SK-N-SH treated with all-trans-retinoic acid at 6 μM for 48 hours (cell line): ENCODE measurements around the gene TMEM201.

ENCODE experiments used
- ATAC-seq: fragments of 200-7000 bp; cut with Tn5 transposase; 3 replicates; pipeline ENCODE4 v1.9.1; 2020; ENCODE audit warnings: mild to moderate bottlenecking, moderate library complexity
- ARNTL ChIP-seq: fragments of 450-650 bp; formaldehyde crosslinking; IDR thresholded peaks from 2 replicates; pipeline ENCODE4 v1.5.0; 2020; ENCODE audit warnings: low read depth, mild to moderate bottlenecking, moderate library complexity, borderline replicate concordance
- BACH2 ChIP-seq: fragments of 250-450 bp; sonication (Bioruptor Pico); IDR thresholded peaks from 2 replicates; pipeline ENCODE4 v1.9.0; 2021; ENCODE audit warnings: mild to moderate bottlenecking, borderline replicate concordance
- CSDC2 ChIP-seq: fragments of 250-450 bp; sonication (Bioruptor Pico); IDR thresholded peaks from 2 replicates; pipeline ENCODE4 v1.5.0; 2020; ENCODE audit warnings: mild to moderate bottlenecking, moderate library complexity
- GLIS3 ChIP-seq: fragments of 250-450 bp; sonication (Bioruptor Pico); IDR thresholded peaks from 2 replicates; pipeline ENCODE4 v1.5.0; 2020; ENCODE audit warnings: mild to moderate bottlenecking, moderate library complexity
- ISL1 ChIP-seq: fragments of 250-450 bp; sonication (Bioruptor Pico); IDR thresholded peaks from 2 replicates; pipeline ENCODE4 v2.1.2; 2022; ENCODE audit warnings: mild to moderate bottlenecking, moderate library complexity
- OSR1 ChIP-seq: fragments of 250-450 bp; sonication (Bioruptor Pico); IDR thresholded peaks from 2 replicates; pipeline ENCODE4 v1.8.0; 2022; ENCODE audit warnings: moderate library complexity, mild to moderate bottlenecking, inconsistent platforms
- RARB ChIP-seq: fragments of 250-450 bp; sonication (Bioruptor Pico); IDR thresholded peaks from 2 replicates; pipeline ENCODE4 v1.8.0; 2021; ENCODE audit warnings: mild to moderate bottlenecking, moderate library complexity
- SNAI2 ChIP-seq: fragments of 250-450 bp; sonication (Bioruptor Pico); IDR thresholded peaks from 2 replicates; pipeline ENCODE4 v1.5.0; 2020; ENCODE audit warnings: mild to moderate bottlenecking, moderate library complexity
- TCF4 ChIP-seq: fragments of 250-450 bp; sonication (Bioruptor Pico); IDR thresholded peaks from 2 replicates; pipeline ENCODE4 v1.8.0; 2021; ENCODE audit warnings: mild to moderate bottlenecking, moderate library complexity, borderline replicate concordance
- TOX ChIP-seq: fragments of 250-450 bp; sonication (Bioruptor Pico); IDR thresholded peaks from 2 replicates; pipeline ENCODE4 v1.8.0; 2021; ENCODE audit warnings: mild to moderate bottlenecking, moderate library complexity, borderline replicate concordance
- ZC3H10 ChIP-seq: fragments of 250-450 bp; sonication (Bioruptor Pico); IDR thresholded peaks from 2 replicates; pipeline ENCODE4 v1.5.1; 2021; ENCODE audit warnings: mild to moderate bottlenecking, moderate library complexity
- ZFP3 ChIP-seq: fragments of 250-450 bp; sonication (Bioruptor Pico); IDR thresholded peaks from 2 replicates; pipeline ENCODE4 v1.5.0; 2020; ENCODE audit warnings: mild to moderate bottlenecking, moderate library complexity
- ZFP30 ChIP-seq: fragments of 450-650 bp; formaldehyde crosslinking; IDR thresholded peaks from 2 replicates; pipeline ENCODE4 v1.5.0; 2022; ENCODE audit warnings: mild to moderate bottlenecking, moderate library complexity
- ZNF565 ChIP-seq: fragments of 450-650 bp; formaldehyde crosslinking; conservative IDR thresholded peaks from 2 replicates; pipeline ENCODE4 v1.5.0; 2020; ENCODE audit warnings: low read depth, mild to moderate bottlenecking, moderate library complexity
- ZNF70 ChIP-seq: fragments of 450-650 bp; formaldehyde crosslinking; IDR thresholded peaks from 2 replicates; pipeline ENCODE4 v1.5.0; 2020; ENCODE audit warnings: mild to moderate bottlenecking, moderate library complexity
- ZNF8 ChIP-seq: fragments of 450-650 bp; formaldehyde crosslinking; IDR thresholded peaks from 2 replicates; pipeline ENCODE4 v1.5.0; 2020; ENCODE audit warnings: mild to moderate bottlenecking, moderate library complexity
- TF ChIP-seq, protein P1 (sequence below): fragments of 250-450 bp; sonication (Bioruptor Pico); IDR thresholded peaks from 2 replicates; pipeline ENCODE4 v1.5.1; 2021; ENCODE audit warnings: mild to moderate bottlenecking, moderate library complexity
- TF ChIP-seq, protein P2 (sequence below): fragments of 250-450 bp; sonication (Bioruptor Pico); IDR thresholded peaks from 2 replicates; pipeline ENCODE4 v1.8.0; 2020; ENCODE audit warnings: mild to moderate bottlenecking, moderate library complexity, borderline replicate concordance
- TF ChIP-seq, protein P3 (sequence below): fragments of 250-450 bp; sonication (Bioruptor Pico); IDR thresholded peaks from 2 replicates; pipeline ENCODE4 v1.8.0; 2021; ENCODE audit warnings: low read depth, mild to moderate bottlenecking, moderate library complexity, borderline replicate concordance
- TF ChIP-seq, protein P4 (sequence below): fragments of 250-450 bp; sonication (Bioruptor Pico); IDR thresholded peaks from 2 replicates; pipeline ENCODE4 v1.5.0; 2020; ENCODE audit warnings: mild to moderate bottlenecking, moderate library complexity
- TF ChIP-seq, protein P5 (sequence below): fragments of 250-450 bp; sonication (Bioruptor Pico); IDR thresholded peaks from 2 replicates; pipeline ENCODE4 v1.5.1; 2020; ENCODE audit warnings: low read depth, mild to moderate bottlenecking, moderate library complexity

Gene TMEM201

DNA sequence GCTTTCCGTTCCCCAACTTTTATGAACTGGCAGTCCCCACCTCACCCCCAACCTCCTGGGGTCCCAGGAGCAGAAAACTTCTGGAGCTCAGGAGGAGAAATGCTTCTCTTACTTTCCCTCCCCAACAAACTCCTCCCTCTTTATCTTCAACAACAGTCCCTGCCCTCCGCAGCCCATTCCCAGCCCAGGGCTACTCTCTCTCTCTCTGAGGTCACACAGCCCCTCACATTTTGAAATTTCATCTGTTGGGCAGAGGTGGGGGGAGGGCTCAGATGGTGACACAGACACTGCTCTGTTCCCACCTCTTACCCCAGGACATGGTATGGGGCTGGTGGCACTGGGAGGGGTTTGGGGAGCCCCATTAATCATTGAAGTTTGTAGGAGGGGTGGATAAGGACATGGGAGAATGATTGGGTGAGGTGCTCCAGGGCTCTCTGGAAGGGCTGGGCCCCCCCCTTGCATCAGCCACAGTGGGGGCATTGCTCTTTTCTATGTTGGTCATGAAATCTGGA is 68.9 kb downstream of the TMEM201 start:
- no peak for TF ChIP-seq TCF4 (CRISPR knock-in tag)
- TF ChIP-seq, protein P1, sequence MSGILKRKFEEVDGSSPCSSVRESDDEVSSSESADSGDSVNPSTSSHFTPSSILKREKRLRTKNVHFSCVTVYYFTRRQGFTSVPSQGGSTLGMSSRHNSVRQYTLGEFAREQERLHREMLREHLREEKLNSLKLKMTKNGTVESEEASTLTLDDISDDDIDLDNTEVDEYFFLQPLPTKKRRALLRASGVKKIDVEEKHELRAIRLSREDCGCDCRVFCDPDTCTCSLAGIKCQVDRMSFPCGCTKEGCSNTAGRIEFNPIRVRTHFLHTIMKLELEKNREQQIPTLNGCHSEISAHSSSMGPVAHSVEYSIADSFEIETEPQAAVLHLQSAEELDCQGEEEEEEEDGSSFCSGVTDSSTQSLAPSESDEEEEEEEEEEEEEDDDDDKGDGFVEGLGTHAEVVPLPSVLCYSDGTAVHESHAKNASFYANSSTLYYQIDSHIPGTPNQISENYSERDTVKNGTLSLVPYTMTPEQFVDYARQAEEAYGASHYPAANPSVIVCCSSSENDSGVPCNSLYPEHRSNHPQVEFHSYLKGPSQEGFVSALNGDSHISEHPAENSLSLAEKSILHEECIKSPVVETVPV (CRISPR knock-in tag) = no peak
- no peak for TF ChIP-seq GLIS3 (CRISPR knock-in tag)
- no peak for TF ChIP-seq ZFP30 (CRISPR knock-in tag)
- no peak for TF ChIP-seq BACH2 (CRISPR knock-in tag)
- TF ChIP-seq, protein P2, sequence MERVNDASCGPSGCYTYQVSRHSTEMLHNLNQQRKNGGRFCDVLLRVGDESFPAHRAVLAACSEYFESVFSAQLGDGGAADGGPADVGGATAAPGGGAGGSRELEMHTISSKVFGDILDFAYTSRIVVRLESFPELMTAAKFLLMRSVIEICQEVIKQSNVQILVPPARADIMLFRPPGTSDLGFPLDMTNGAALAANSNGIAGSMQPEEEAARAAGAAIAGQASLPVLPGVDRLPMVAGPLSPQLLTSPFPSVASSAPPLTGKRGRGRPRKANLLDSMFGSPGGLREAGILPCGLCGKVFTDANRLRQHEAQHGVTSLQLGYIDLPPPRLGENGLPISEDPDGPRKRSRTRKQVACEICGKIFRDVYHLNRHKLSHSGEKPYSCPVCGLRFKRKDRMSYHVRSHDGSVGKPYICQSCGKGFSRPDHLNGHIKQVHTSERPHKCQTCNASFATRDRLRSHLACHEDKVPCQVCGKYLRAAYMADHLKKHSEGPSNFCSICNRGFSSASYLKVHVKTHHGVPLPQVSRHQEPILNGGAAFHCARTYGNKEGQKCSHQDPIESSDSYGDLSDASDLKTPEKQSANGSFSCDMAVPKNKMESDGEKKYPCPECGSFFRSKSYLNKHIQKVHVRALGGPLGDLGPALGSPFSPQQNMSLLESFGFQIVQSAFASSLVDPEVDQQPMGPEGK = no peak
- no peak for TF ChIP-seq ZNF70 (CRISPR knock-in tag)
- no peak for TF ChIP-seq CSDC2 (CRISPR knock-in tag)
- TF ChIP-seq ZC3H10 = no peak
- TF ChIP-seq ZNF565 (CRISPR knock-in tag) = no peak
- TF ChIP-seq, protein P3, sequence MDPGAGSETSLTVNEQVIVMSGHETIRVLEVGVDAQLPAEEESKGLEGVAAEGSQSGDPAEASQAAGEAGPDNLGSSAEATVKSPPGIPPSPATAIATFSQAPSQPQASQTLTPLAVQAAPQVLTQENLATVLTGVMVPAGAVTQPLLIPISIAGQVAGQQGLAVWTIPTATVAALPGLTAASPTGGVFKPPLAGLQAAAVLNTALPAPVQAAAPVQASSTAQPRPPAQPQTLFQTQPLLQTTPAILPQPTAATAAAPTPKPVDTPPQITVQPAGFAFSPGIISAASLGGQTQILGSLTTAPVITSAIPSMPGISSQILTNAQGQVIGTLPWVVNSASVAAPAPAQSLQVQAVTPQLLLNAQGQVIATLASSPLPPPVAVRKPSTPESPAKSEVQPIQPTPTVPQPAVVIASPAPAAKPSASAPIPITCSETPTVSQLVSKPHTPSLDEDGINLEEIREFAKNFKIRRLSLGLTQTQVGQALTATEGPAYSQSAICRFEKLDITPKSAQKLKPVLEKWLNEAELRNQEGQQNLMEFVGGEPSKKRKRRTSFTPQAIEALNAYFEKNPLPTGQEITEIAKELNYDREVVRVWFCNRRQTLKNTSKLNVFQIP (CRISPR knock-in tag) = no peak
- TF ChIP-seq ISL1 = no peak
- no peak for ATAC-seq

DNA sequence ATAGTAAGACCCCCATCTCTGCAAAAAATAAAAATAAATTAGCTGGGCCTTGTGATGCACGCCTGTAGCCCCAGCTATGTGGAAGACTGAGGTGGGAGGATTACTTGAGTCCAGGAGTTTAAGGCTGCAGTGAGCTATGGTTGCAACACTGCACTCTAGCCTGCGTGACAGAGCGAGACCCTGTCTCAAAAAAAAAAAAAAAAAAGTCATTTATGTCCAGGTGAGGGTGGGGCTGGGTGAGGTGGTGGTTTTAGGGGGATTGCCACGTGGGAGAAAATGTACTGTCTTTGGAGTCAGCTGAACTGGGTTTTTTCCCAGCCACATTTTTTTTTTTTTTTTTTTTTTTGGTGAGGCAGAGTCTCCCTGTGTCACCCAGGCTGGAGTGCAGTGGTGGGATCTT is 69.5 kb downstream of the TMEM201 start:
- ATAC-seq = no peak
- no peak for TF ChIP-seq ARNTL (CRISPR knock-in tag)

DNA sequence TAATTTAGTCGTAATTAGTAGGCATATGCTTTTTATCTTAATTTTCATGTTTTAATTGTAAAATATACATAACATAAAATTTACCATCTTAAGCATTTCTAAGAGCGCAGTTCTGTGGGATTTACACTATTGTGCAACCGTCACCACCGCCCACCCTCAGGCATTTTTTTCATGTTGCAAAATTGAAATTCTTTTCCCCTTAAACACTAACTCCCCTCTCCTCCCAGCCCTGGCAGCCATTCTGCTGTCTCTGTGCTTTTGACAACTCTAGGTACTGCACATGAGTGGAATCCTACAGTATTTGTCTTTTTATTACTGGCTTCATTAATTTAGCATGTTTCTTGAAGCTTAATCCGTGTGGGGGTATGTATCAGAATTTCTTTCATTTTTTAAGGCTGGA is 70.6 kb downstream of the TMEM201 start:
- peak; percentile 22; the same call in 1 of the 3 replicates for ATAC-seq
- no peak for TF ChIP-seq GLIS3 (CRISPR knock-in tag)
- TF ChIP-seq RARB (CRISPR knock-in tag) = no peak
- TF ChIP-seq ZNF565 (CRISPR knock-in tag) = no peak
- TF ChIP-seq, protein P4, sequence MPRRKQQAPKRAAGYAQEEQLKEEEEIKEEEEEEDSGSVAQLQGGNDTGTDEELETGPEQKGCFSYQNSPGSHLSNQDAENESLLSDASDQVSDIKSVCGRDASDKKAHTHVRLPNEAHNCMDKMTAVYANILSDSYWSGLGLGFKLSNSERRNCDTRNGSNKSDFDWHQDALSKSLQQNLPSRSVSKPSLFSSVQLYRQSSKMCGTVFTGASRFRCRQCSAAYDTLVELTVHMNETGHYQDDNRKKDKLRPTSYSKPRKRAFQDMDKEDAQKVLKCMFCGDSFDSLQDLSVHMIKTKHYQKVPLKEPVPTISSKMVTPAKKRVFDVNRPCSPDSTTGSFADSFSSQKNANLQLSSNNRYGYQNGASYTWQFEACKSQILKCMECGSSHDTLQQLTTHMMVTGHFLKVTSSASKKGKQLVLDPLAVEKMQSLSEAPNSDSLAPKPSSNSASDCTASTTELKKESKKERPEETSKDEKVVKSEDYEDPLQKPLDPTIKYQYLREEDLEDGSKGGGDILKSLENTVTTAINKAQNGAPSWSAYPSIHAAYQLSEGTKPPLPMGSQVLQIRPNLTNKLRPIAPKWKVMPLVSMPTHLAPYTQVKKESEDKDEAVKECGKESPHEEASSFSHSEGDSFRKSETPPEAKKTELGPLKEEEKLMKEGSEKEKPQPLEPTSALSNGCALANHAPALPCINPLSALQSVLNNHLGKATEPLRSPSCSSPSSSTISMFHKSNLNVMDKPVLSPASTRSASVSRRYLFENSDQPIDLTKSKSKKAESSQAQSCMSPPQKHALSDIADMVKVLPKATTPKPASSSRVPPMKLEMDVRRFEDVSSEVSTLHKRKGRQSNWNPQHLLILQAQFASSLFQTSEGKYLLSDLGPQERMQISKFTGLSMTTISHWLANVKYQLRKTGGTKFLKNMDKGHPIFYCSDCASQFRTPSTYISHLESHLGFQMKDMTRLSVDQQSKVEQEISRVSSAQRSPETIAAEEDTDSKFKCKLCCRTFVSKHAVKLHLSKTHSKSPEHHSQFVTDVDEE (CRISPR knock-in tag) = no peak
- TF ChIP-seq, protein P5, sequence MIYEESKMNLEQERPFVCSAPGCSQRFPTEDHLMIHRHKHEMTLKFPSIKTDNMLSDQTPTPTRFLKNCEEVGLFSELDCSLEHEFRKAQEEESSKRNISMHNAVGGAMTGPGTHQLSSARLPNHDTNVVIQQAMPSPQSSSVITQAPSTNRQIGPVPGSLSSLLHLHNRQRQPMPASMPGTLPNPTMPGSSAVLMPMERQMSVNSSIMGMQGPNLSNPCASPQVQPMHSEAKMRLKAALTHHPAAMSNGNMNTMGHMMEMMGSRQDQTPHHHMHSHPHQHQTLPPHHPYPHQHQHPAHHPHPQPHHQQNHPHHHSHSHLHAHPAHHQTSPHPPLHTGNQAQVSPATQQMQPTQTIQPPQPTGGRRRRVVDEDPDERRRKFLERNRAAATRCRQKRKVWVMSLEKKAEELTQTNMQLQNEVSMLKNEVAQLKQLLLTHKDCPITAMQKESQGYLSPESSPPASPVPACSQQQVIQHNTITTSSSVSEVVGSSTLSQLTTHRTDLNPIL (CRISPR knock-in tag) = no peak
- TF ChIP-seq ZNF8 (CRISPR knock-in tag) = no peak
- no peak for TF ChIP-seq TOX (CRISPR knock-in tag)
- TF ChIP-seq BACH2 (CRISPR knock-in tag) = no peak
- TF ChIP-seq, all 23 proteins: peak for 0

DNA sequence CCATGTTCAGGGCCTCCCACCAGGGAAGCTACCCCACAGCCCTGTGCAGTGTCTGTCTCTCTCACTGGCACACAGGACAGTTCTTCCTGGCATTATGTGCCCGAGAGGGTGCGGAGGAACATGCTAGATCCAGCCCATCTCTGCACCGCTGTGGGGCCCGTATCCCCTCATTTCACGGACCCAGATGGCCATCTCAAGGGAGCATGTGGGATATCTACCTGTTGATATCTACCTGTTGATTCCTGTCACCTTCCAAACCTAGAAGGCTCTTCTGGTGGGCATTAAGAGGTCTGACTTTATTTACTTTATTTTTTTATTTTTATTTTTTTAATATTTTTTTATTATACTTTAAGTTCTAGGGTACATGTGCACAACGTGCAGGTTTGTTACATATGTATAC is 74.5 kb downstream of the TMEM201 start:
- no peak for ATAC-seq
- TF ChIP-seq CSDC2 (CRISPR knock-in tag) = no peak
- no peak for TF ChIP-seq TOX (CRISPR knock-in tag)
- no peak for TF ChIP-seq SNAI2
- TF ChIP-seq, protein P3 (CRISPR knock-in tag) = no peak
- TF ChIP-seq ZC3H10 = no peak
- TF ChIP-seq, protein P1 (CRISPR knock-in tag) = no peak
- TF ChIP-seq GLIS3 (CRISPR knock-in tag) = no peak
- no peak for TF ChIP-seq ZNF8 (CRISPR knock-in tag)
- no peak for TF ChIP-seq ZFP3 (CRISPR knock-in tag)
- TF ChIP-seq, protein P5 (CRISPR knock-in tag) = no peak
- TF ChIP-seq OSR1 (CRISPR knock-in tag) = no peak
